IMR-90 (cell line): ENCODE measurements around the gene NCKAP5. TPM values are rescaled to one million over a fixed set of nuclear protein-coding genes. Genes with fewer than 3 reads are reported as not detected.

Experiments
- ATAC-seq: fragments of 200-7000 bp; cut with Tn5 transposase; 2 replicates; pipeline ENCODE4 v1.9.1; 2020; ENCODE audit warnings: low read depth, mild to moderate bottlenecking, moderate library complexity
- BruUV-seq: library from RNA; stranded (reverse); fragments of 400-500 nt; replicated peaks from 2 replicates; lab custom pipeline; 2021; lab: Mats Ljungman, UMichigan
- CTCF ChIA-PET: fragments of 300-600 bp; formaldehyde crosslinking; extraction: SDS; loops from one replicate; lab custom pipeline; 2021; ENCODE audit warnings: antibody characterized with exemption; lab: Yijun Ruan, JAX
- POLR2A ChIA-PET: fragments of 300-600 bp; sonication (Branson Sonifier 250); formaldehyde crosslinking; loops from one replicate; lab custom pipeline; 2022; ENCODE audit warnings: antibody characterized with exemption; ENCODE audit not compliant: unreplicated experiment; lab: Charles Lee
- DNase-seq: peaks from one replicate; pipeline ENCODE4 v3.0.0; 2013
- H2AFZ ChIP-seq: replicated peaks from 2 replicates; pipeline ENCODE3; 2013; ENCODE audit warnings: low read length, mild to moderate bottlenecking; ENCODE audit not compliant: poor library complexity
- H2AK5ac ChIP-seq: 2 replicates; pipeline ENCODE4 v1.6.1; 2013; ENCODE audit warnings: low read depth, low read length, inconsistent platforms
- H2AK9ac ChIP-seq: replicated peaks from 2 replicates; pipeline ENCODE3; 2013; ENCODE audit warnings: mild to moderate bottlenecking, low read depth, low read length, moderate library complexity; ENCODE audit not compliant: poor library complexity
- H2BK120ac ChIP-seq: 2 replicates; pipeline ENCODE4 v1.6.1; 2013; ENCODE audit warnings: low read depth, low read length, inconsistent platforms
- H2BK15ac ChIP-seq: 3 replicates; pipeline ENCODE4 v1.6.1; 2013; ENCODE audit warnings: low read depth, low read length, inconsistent platforms
- H2BK20ac ChIP-seq: 2 replicates; pipeline ENCODE4 v1.6.1; 2013; ENCODE audit warnings: low read depth, mild to moderate bottlenecking, inconsistent platforms, low read length, moderate library complexity
- H2BK5ac ChIP-seq: 2 replicates; pipeline ENCODE4 v1.6.1; 2013; ENCODE audit warnings: mild to moderate bottlenecking, low read depth, low read length, inconsistent platforms; ENCODE audit not compliant: poor library complexity, severe bottlenecking
- H3K14ac ChIP-seq: replicated peaks from 2 replicates; pipeline ENCODE4 v1.6.1; 2013; ENCODE audit warnings: low read depth, low read length, inconsistent platforms
- H3K18ac ChIP-seq: 2 replicates; pipeline ENCODE4 v1.6.1; 2013; ENCODE audit warnings: low read depth, low read length, control low read depth
- H3K23ac ChIP-seq: 2 replicates; pipeline ENCODE4 v1.6.1; 2013; ENCODE audit warnings: low read depth, low read length, inconsistent platforms
- H3K27ac ChIP-seq: 2 replicates; pipeline ENCODE4 v1.5.1; 2013; ENCODE audit warnings: mild to moderate bottlenecking, control low read depth, low read length; ENCODE audit not compliant: insufficient read depth
- H3K27me3 ChIP-seq: 2 replicates; pipeline ENCODE4 v1.6.1; 2013; ENCODE audit warnings: low read length; ENCODE audit not compliant: control insufficient read depth, insufficient read depth
- H3K36me3 ChIP-seq: 2 replicates; pipeline ENCODE4 v1.6.1; 2013; ENCODE audit warnings: low read length, mixed read lengths; ENCODE audit not compliant: control insufficient read depth, insufficient read depth
- H3K4ac ChIP-seq: 2 replicates; pipeline ENCODE4 v1.6.1; 2013; ENCODE audit warnings: low read depth, low read length, inconsistent platforms
- H3K4me1 ChIP-seq: 2 replicates; pipeline ENCODE4 v1.6.1; 2013; ENCODE audit warnings: low read length, mixed read lengths; ENCODE audit not compliant: control insufficient read depth, insufficient read depth
- H3K4me2 ChIP-seq: 2 replicates; pipeline ENCODE4 v1.6.1; 2013; ENCODE audit warnings: low read depth, mild to moderate bottlenecking, control low read depth, low read length, moderate library complexity
- H3K4me3 ChIP-seq: 2 replicates; pipeline ENCODE4 v1.5.1; 2013; ENCODE audit warnings: low read depth, mild to moderate bottlenecking, control low read depth, low read length, moderate library complexity; ENCODE audit not compliant: insufficient read depth
- H3K56ac ChIP-seq: 2 replicates; pipeline ENCODE4 v1.6.1; 2013; ENCODE audit warnings: low read length, inconsistent platforms; ENCODE audit not compliant: insufficient read depth; ENCODE audit errors: extremely low read depth
- H3K79me1 ChIP-seq, 2 experiments: 2 replicates each; pipeline ENCODE4 v1.6.1; 2013; ENCODE audit warnings: low read length in 2 of 2, inconsistent platforms in 1 of 2, low read depth in 1 of 2
- H3K9ac ChIP-seq: 2 replicates; pipeline ENCODE4 v1.6.1; 2013; ENCODE audit warnings: low read depth, low read length, control low read depth
- H3K9me1 ChIP-seq: 2 replicates; pipeline ENCODE4 v1.6.1; 2013; ENCODE audit warnings: low read length, inconsistent platforms; ENCODE audit not compliant: insufficient read depth
- H3K9me3 ChIP-seq: 2 replicates; pipeline ENCODE4 v1.6.1; 2013; ENCODE audit warnings: low read length; ENCODE audit not compliant: control insufficient read depth, insufficient read depth
- H4K20me1 ChIP-seq: 2 replicates; pipeline ENCODE4 v1.6.1; 2013; ENCODE audit warnings: low read length, inconsistent platforms; ENCODE audit not compliant: insufficient read depth
- H4K5ac ChIP-seq: 2 replicates; pipeline ENCODE4 v1.6.1; 2013; ENCODE audit warnings: mild to moderate bottlenecking, low read depth, low read length, control low read depth
- H4K8ac ChIP-seq, 2 experiments: 2 replicates each; pipeline ENCODE4 v1.6.1; 2013; ENCODE audit warnings: low read depth in 2 of 2, low read length in 2 of 2, control low read depth in 1 of 2, inconsistent platforms in 1 of 2
- H4K91ac ChIP-seq: 2 replicates; pipeline ENCODE4 v1.6.1; 2013; ENCODE audit warnings: low read depth, low read length, inconsistent platforms; ENCODE audit not compliant: insufficient read depth
- CHD1 ChIP-seq: IDR thresholded peaks from 2 replicates; pipeline ENCODE4 v1.6.1; 2012; ENCODE audit warnings: low read depth, low read length, improper control_type of control experiment
- MAZ ChIP-seq: IDR thresholded peaks from 2 replicates; pipeline ENCODE4 v1.6.1; 2012; ENCODE audit warnings: low read depth, mild to moderate bottlenecking, low read length, improper control_type of control experiment, moderate library complexity, borderline replicate concordance
- RAD21 ChIP-seq: IDR thresholded peaks from 2 replicates; pipeline ENCODE4 v1.6.1; 2012; ENCODE audit warnings: low read length, improper control_type of control experiment
- RCOR1 ChIP-seq: IDR thresholded peaks from 2 replicates; pipeline ENCODE4 v1.6.1; 2012; ENCODE audit warnings: mild to moderate bottlenecking, low read length, improper control_type of control experiment; ENCODE audit not compliant: insufficient replicate concordance
- RFX5 ChIP-seq: IDR thresholded peaks from 2 replicates; pipeline ENCODE4 v1.8.0; 2012; ENCODE audit warnings: low read depth, mild to moderate bottlenecking, low read length, moderate library complexity
- WGBS, 2 experiments: methylation state at CpG; one replicate each; pipeline versions ENCODE4 v1.1.5 to v1.1.7; 2013; ENCODE audit warnings: missing lambda C conversion rate in 2 of 2; ENCODE audit not compliant: insufficient read length in 1 of 2; ENCODE audit errors: extremely low coverage in 2 of 2; 5-methylcytosine and 5-hydroxymethylcytosine counted together
- dilution Hi-C: fragments of 300-500 bp; cut with HindIII; formaldehyde crosslinking; loops from one replicate; pipeline ENCODE4 v1.14.3; 2018; ENCODE audit warnings: low sequenced_read_pairs; ENCODE audit not compliant: unreplicated experiment
- in situ Hi-C: fragments of 300-500 bp; cut with MboI; formaldehyde crosslinking; loops from 3 replicates; pipeline ENCODE4 v1.14.3; 2019; ENCODE audit warnings: low sequenced_read_pairs, inconsistent platforms, mixed read lengths
- intact Hi-C: fragments of 100-400 bp; cut with micrococcal nuclease; formaldehyde crosslinking; loops from 2 replicates; pipeline ENCODE4 v1.10.0; 2022
- polyA plus RNA-seq, 3 experiments: library from polyadenylated mRNA; depleted of rRNA; stranded (reverse); fragments of >200 nt; gene quantifications; 2 replicates each; pipeline ENCODE4 v1.2.3, GENCODE V29; 2012; ENCODE audit warnings: low replicate concordance in 1 of 3
- total RNA-seq: library from RNA; depleted of rRNA; stranded (reverse); fragments of >200 nt; gene quantifications from 2 replicates; pipeline ENCODE4 v1.2.3, GENCODE V29; 2012

NCKAP5 gene
- total and polyA plus RNA-seq, 2 of the 4 experiments (the other 2 are of a cell fraction) = 2.7 to 3.9 TPM

- intact Hi-C loops = loop anchor here (10.0 kb wide), 1 partner anchor 414 kb away; no protein-coding TSS in a partner anchor
- Histone ChIP-seq H2BK120ac (no peak overlapping the region), H3K36me3 (no peaks in the 10 kb centered on the region), H3K9me3 (no peaks in the 10 kb centered on the region), H3K9me1 (no peaks in the 10 kb centered on the region), H2AK9ac (no peak overlapping the region), H3K14ac (no peak overlapping the region), H2BK5ac (peak overlapping the region; percentile 2), H3K4ac (no peak overlapping the region), H3K23ac (no peak overlapping the region), H2BK15ac (no peak overlapping the region), H3K56ac (no peak overlapping the region), H3K27me3 (no peaks in the 10 kb centered on the region), H2BK20ac (peak overlapping the region; percentile 33; the same call in 1 of the 2 replicates), H4K20me1 (no peaks in the 10 kb centered on the region), H3K4me3 (no peak overlapping the region), H3K79me1 (no peaks in the 10 kb centered on the region), H4K91ac (no peak overlapping the region), H3K4me2 (peak overlapping the region; percentile 36; the same call in 1 of the 2 replicates), H2AFZ (no peak overlapping the region), H3K18ac (no peak overlapping the region), H3K27ac (no peak overlapping the region), H2AK5ac (no peak overlapping the region), H4K5ac (peak overlapping the region; percentile 36; the same call in 1 of the 2 replicates), H4K8ac (no peak overlapping the region; a peak in 1 of 4 replicates), H3K4me1 (peaks cover 7% of the 10 kb centered on the region), H3K9ac (no peak overlapping the region)
- in situ Hi-C loops = no loop called here
- 70% methylated on average over 2 of the region's 4 CpGs; no CpG with 5 or more reads in 1 of the 2 experiments for WGBS, 2 experiments
- DNase-seq (peak; percentile 55), ATAC-seq (peak; percentile 60)
- dilution Hi-C loops = no loop called here
- ChIA-PET CTCF (interaction anchor here (1.4 kb wide), 1 partner anchor 130 kb away, joined by 3 read pairs; no protein-coding TSS in a partner anchor), POLR2A (no interaction called here)
- BruUV-seq = no TSS peak
- TF ChIP-seq RAD21 = no peak
- no peak for TF ChIP-seq RCOR1
- TF ChIP-seq RFX5 = no peak
- no peak for TF ChIP-seq CHD1
- no peak for TF ChIP-seq MAZ
These were observed 137.0 kb downstream of the NCKAP5 start for GRCh38 chr2:133431289-133431688.
